ENCODE data around the gene FBXO41. TPM values are rescaled to one million over a fixed set of nuclear protein-coding genes. Genes with fewer than 3 reads are reported as not detected.

The FBXO41 gene
- total RNA-seq, 1 experiment from 2014 or later, result 6.5 TPM

DNA sequence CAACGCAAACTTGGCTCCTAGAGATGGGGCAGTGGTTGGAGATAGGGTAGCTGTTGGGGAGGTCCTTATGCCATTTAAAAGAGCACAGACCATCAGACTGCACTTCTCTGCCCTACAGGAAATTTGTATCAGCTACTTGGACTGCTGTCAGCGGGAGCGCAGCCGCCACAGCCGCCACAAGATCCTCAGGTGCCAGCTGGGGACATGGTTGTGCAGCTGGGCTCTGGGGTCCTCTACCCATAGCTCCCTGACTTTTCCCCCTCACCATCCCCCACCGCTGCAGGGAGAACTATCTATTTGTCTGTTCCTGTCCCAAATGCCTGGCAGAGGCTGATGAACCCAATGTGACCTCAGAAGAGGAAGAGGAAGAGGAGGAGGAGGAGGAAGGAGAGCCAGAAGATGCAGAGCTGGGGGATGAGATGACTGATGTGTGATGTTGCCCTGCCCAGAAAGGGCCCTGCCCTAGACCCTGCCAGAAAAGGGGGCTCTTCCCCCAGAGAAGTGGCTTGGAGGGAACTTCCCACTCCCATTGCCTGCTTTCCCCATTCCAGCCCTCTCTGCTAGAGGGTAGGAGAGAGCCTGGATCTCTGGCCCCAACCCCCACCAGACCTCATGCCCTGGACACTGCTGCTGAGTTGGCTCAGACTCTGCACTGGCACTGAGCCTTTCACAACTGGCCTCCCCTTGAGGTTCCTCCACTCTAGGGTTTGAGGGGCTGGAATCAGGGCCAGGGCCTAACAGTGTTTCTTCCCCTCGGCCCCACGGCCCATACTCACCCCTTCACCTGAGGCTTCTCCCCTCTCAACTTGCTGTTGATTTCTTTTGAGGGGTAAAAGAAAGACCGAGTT, 58.5 kb downstream of the FBXO41 start:
- no peak for TF ChIP-seq POLR2AphosphoS5 (IDR thresholded peaks at IDR 0.05; ENCODE audit: low read depth, low read length)
- TF ChIP-seq, protein P1, sequence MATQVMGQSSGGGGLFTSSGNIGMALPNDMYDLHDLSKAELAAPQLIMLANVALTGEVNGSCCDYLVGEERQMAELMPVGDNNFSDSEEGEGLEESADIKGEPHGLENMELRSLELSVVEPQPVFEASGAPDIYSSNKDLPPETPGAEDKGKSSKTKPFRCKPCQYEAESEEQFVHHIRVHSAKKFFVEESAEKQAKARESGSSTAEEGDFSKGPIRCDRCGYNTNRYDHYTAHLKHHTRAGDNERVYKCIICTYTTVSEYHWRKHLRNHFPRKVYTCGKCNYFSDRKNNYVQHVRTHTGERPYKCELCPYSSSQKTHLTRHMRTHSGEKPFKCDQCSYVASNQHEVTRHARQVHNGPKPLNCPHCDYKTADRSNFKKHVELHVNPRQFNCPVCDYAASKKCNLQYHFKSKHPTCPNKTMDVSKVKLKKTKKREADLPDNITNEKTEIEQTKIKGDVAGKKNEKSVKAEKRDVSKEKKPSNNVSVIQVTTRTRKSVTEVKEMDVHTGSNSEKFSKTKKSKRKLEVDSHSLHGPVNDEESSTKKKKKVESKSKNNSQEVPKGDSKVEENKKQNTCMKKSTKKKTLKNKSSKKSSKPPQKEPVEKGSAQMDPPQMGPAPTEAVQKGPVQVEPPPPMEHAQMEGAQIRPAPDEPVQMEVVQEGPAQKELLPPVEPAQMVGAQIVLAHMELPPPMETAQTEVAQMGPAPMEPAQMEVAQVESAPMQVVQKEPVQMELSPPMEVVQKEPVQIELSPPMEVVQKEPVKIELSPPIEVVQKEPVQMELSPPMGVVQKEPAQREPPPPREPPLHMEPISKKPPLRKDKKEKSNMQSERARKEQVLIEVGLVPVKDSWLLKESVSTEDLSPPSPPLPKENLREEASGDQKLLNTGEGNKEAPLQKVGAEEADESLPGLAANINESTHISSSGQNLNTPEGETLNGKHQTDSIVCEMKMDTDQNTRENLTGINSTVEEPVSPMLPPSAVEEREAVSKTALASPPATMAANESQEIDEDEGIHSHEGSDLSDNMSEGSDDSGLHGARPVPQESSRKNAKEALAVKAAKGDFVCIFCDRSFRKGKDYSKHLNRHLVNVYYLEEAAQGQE (IDR thresholded peaks at IDR 0.05; ENCODE audit: insufficient read depth in 1 of 2, low read depth in 2 of 2, low read length in 1 of 2), result no peak
- TF ChIP-seq, protein P2, sequence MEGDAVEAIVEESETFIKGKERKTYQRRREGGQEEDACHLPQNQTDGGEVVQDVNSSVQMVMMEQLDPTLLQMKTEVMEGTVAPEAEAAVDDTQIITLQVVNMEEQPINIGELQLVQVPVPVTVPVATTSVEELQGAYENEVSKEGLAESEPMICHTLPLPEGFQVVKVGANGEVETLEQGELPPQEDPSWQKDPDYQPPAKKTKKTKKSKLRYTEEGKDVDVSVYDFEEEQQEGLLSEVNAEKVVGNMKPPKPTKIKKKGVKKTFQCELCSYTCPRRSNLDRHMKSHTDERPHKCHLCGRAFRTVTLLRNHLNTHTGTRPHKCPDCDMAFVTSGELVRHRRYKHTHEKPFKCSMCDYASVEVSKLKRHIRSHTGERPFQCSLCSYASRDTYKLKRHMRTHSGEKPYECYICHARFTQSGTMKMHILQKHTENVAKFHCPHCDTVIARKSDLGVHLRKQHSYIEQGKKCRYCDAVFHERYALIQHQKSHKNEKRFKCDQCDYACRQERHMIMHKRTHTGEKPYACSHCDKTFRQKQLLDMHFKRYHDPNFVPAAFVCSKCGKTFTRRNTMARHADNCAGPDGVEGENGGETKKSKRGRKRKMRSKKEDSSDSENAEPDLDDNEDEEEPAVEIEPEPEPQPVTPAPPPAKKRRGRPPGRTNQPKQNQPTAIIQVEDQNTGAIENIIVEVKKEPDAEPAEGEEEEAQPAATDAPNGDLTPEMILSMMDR (IDR thresholded peaks at IDR 0.05), result no peak
- TF ChIP-seq TCF7L2 (IDR thresholded peaks at IDR 0.05; ENCODE audit: low read depth, low read length), result no peak
- no peak for TF ChIP-seq SIN3A (IDR thresholded peaks at IDR 0.05; ENCODE audit: borderline replicate concordance, insufficient read depth, low read depth, low read length)
- Histone ChIP-seq H3K27ac (ENCODE audit: low read length) (no peak overlapping the region), H3K27me3 (ENCODE audit: control insufficient read depth, insufficient read depth, low read length) (no peaks in the 10 kb centered on the region), H3K4me3 (ENCODE audit: low read depth in 2 of 2, low read length in 2 of 2) (no peak overlapping the region), H3K36me3 (ENCODE audit: control insufficient read depth, insufficient read depth, low read length) (peaks cover 10% of the 10 kb centered on the region; the same call in 1 of the 2 replicates), H3K4me1 (ENCODE audit: control insufficient read depth, insufficient read depth, low read length) (no peaks in the 10 kb centered on the region), H3K9me3 (ENCODE audit: control insufficient read depth, insufficient read depth, low read depth, low read length) (no peaks in the 10 kb centered on the region)
- TSS peak; percentile 18 for BruUV-seq (replicated peaks)
- POLR2A ChIA-PET, result no interaction called here
- in situ Hi-C loops (cut with HindIII; ENCODE audit: low pct_unique_long_range_greater_than_20kb, low sequenced_read_pairs) (no loop called here), intact Hi-C loops (cut with micrococcal nuclease; ENCODE audit: unreplicated experiment) (no loop called here)
- ATAC-seq (no peak), DNase-seq (ENCODE audit: low read depth, low spot score) (no peak)
- CTCF ChIA-PET, result interaction anchor here (0.6 kb wide), 1 partner anchor 646 kb away, joined by 4 read pairs; no protein-coding TSS in a partner anchor

DNA sequence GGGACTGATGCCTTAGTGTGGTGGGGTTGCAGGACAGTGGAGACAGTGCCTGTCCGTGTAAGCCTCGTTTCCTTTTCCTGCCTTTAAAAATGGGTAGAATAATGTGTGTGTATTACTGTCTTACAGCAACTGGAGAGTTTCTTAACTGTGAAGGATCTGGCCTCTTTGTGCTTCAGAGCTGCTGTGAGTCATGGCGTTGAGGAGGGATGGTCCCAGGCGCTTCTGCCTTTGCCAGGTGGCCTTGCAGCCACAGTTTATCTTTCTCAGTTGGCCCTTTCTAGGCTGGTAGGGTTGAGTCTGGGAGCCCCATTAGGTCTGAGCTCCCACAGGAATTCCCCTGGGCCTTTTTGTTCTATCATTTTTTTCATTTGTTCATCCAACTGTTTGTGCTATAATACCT, 60.5 kb downstream of the FBXO41 start:
- CTCF ChIA-PET, result no interaction called here
- Histone ChIP-seq H3K4me3 (ENCODE audit: low read depth in 2 of 2, low read length in 2 of 2) (no peak overlapping the region), H3K4me1 (ENCODE audit: control insufficient read depth, insufficient read depth, low read length) (no peaks in the 10 kb centered on the region), H3K36me3 (ENCODE audit: control insufficient read depth, insufficient read depth, low read length) (peaks cover 10% of the 10 kb centered on the region; the same call in 1 of the 2 replicates), H3K9me3 (ENCODE audit: control insufficient read depth, insufficient read depth, low read depth, low read length) (no peaks in the 10 kb centered on the region), H3K27ac (ENCODE audit: low read length) (no peak overlapping the region), H3K27me3 (ENCODE audit: control insufficient read depth, insufficient read depth, low read length) (no peaks in the 10 kb centered on the region)
- POLR2A ChIA-PET, result no interaction called here
- BruUV-seq (replicated peaks), result no TSS peak
- intact Hi-C loops (cut with micrococcal nuclease; ENCODE audit: unreplicated experiment), result no loop called here
- no peak for TF ChIP-seq SIN3A (IDR thresholded peaks at IDR 0.05; ENCODE audit: borderline replicate concordance, insufficient read depth, low read depth, low read length)
- no peak for TF ChIP-seq TCF7L2 (IDR thresholded peaks at IDR 0.05; ENCODE audit: low read depth, low read length)
- TF ChIP-seq, protein P2 (IDR thresholded peaks at IDR 0.05), result no peak
- no peak for TF ChIP-seq POLR2AphosphoS5 (IDR thresholded peaks at IDR 0.05; ENCODE audit: low read depth, low read length)
- TF ChIP-seq, protein P1 (IDR thresholded peaks at IDR 0.05; ENCODE audit: insufficient read depth in 1 of 2, low read depth in 2 of 2, low read length in 1 of 2), result no peak
- in situ Hi-C loops (cut with HindIII; ENCODE audit: low pct_unique_long_range_greater_than_20kb, low sequenced_read_pairs), result no loop called here
- ATAC-seq (no peak), DNase-seq (ENCODE audit: low read depth, low spot score) (no peak)
